ENCODE results near the gene ITSN2. TPM values are rescaled to one million over a fixed set of nuclear protein-coding genes. Genes with fewer than 3 reads are reported as not detected.

The ITSN2 gene
- total RNA-seq, 1 donor from 2014 or later, result 6.4 TPM

- Mint-ChIP-seq H3K4me1 (ENCODE audit: low read depth, unreplicated experiment) (peaks cover 2% of the 10 kb centered on the region), H3K4me3 (ENCODE audit: unreplicated experiment) (no peak overlapping the region), H3K36me3 (ENCODE audit: unreplicated experiment) (no peaks in the 10 kb centered on the region), H3K27ac (ENCODE audit: unreplicated experiment) (no peak overlapping the region), H3K9me3 (ENCODE audit: unreplicated experiment) (no peaks in the 10 kb centered on the region), H3K27me3 (ENCODE audit: unreplicated experiment) (no peaks in the 10 kb centered on the region)
- no peak for DNase-seq
- TF ChIP-seq, protein P1, sequence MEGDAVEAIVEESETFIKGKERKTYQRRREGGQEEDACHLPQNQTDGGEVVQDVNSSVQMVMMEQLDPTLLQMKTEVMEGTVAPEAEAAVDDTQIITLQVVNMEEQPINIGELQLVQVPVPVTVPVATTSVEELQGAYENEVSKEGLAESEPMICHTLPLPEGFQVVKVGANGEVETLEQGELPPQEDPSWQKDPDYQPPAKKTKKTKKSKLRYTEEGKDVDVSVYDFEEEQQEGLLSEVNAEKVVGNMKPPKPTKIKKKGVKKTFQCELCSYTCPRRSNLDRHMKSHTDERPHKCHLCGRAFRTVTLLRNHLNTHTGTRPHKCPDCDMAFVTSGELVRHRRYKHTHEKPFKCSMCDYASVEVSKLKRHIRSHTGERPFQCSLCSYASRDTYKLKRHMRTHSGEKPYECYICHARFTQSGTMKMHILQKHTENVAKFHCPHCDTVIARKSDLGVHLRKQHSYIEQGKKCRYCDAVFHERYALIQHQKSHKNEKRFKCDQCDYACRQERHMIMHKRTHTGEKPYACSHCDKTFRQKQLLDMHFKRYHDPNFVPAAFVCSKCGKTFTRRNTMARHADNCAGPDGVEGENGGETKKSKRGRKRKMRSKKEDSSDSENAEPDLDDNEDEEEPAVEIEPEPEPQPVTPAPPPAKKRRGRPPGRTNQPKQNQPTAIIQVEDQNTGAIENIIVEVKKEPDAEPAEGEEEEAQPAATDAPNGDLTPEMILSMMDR (IDR thresholded peaks at IDR 0.05; ENCODE audit: partially characterized antibody, unreplicated experiment), result no peak
Observed at GRCh38 chr2:24328010-24328409, 32.3 kb downstream of the ITSN2 start.

DNA sequence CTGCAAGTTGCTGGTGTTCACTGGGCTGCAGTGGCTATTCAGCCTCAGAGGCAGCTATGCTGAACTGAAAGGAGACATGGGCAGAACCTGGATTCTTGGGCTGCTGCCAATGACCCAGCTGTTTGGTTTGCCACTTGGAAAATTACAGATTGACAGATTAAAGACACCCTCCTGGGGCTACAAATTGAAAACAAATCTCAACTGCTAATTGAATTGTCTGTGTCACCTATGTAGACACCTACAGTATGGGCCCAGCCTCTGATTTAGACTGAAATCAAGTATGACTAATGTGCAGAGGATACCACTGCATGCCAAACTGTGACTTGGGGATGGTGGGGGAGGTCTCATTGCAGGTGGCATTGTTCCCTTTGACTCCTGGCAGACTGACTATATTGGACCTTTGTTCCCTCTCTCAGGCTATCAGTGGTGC, 42.8 kb downstream of the ITSN2 start:
- Mint-ChIP-seq H3K9me3 (ENCODE audit: unreplicated experiment) (no peaks in the 10 kb centered on the region), H3K27ac (ENCODE audit: unreplicated experiment) (no peak overlapping the region), H3K36me3 (ENCODE audit: unreplicated experiment) (peaks cover 13% of the 10 kb centered on the region), H3K4me1 (ENCODE audit: low read depth, unreplicated experiment) (no peaks in the 10 kb centered on the region), H3K4me3 (ENCODE audit: unreplicated experiment) (no peak overlapping the region), H3K27me3 (ENCODE audit: unreplicated experiment) (peaks cover 2% of the 10 kb centered on the region)
- TF ChIP-seq, protein P1 (IDR thresholded peaks at IDR 0.05; ENCODE audit: partially characterized antibody, unreplicated experiment), result no peak
- DNase-seq, result no peak

- H3K27me3 Mint-ChIP-seq (ENCODE audit: unreplicated experiment), result peaks cover 2% of the 10 kb centered on the region
- peaks cover 13% of the 10 kb centered on the region for H3K36me3 Mint-ChIP-seq (ENCODE audit: unreplicated experiment)
- H3K4me3 Mint-ChIP-seq (ENCODE audit: unreplicated experiment), result no peak overlapping the region
- DNase-seq, result no peak
- no peaks in the 10 kb centered on the region for H3K4me1 Mint-ChIP-seq (ENCODE audit: low read depth, unreplicated experiment)
- no peak overlapping the region for H3K27ac Mint-ChIP-seq (ENCODE audit: unreplicated experiment)
- TF ChIP-seq, protein P1 (IDR thresholded peaks at IDR 0.05; ENCODE audit: partially characterized antibody, unreplicated experiment), result no peak
- no peaks in the 10 kb centered on the region for H3K9me3 Mint-ChIP-seq (ENCODE audit: unreplicated experiment)
Observed at GRCh38 chr2:24315669-24316068, 44.7 kb downstream of the ITSN2 start.

DNA sequence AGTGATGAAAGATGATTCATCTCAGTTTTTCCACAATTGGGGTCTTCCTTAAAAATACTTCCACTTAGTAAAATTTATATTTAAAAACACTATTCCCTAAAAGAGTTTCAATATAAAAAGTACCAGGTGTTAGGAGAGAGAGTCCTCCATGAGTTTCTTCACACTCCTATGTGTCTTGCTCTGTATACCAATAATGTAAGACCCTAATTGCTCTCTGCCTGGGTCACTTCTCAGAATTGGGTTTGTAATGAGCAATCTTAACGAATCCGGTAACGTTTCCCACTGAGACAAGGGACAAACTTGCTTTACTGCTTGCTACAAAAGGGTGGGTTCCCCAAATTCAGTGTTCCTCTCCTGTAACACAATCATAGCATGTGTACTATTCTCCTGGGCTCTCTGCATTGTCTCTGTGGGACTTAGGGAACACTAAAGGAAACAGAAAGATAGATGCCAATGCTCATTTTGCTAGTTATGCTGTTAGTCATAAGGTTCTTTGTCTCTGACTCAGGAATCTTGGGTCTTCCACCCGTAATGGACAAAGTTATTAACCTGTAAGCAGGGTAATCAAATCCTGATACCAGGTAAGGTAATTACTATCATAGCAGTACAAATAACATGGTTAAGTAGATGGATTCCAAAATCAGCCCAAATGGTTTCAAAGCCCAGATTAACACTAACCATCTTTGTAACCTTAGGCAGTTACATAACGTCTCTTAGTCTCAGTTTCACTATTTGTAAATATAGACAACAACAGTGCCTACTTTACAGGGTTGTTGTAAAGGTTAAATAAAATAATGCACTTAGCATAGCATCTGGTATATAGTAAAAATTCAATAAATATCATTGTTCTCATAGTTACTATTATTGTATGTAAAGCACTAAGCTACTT, 46.3 kb downstream of the ITSN2 start:
- no peak overlapping the region for H3K27ac Mint-ChIP-seq (ENCODE audit: unreplicated experiment)
- H3K9me3 Mint-ChIP-seq (ENCODE audit: unreplicated experiment), result no peaks in the 10 kb centered on the region
- no peak for DNase-seq
- peaks cover 5% of the 10 kb centered on the region for H3K36me3 Mint-ChIP-seq (ENCODE audit: unreplicated experiment)
- H3K4me1 Mint-ChIP-seq (ENCODE audit: low read depth, unreplicated experiment), result no peaks in the 10 kb centered on the region
- H3K27me3 Mint-ChIP-seq (ENCODE audit: unreplicated experiment), result peaks cover 2% of the 10 kb centered on the region
- no peak overlapping the region for H3K4me3 Mint-ChIP-seq (ENCODE audit: unreplicated experiment)
- TF ChIP-seq, protein P1 (IDR thresholded peaks at IDR 0.05; ENCODE audit: partially characterized antibody, unreplicated experiment), result no peak

DNA sequence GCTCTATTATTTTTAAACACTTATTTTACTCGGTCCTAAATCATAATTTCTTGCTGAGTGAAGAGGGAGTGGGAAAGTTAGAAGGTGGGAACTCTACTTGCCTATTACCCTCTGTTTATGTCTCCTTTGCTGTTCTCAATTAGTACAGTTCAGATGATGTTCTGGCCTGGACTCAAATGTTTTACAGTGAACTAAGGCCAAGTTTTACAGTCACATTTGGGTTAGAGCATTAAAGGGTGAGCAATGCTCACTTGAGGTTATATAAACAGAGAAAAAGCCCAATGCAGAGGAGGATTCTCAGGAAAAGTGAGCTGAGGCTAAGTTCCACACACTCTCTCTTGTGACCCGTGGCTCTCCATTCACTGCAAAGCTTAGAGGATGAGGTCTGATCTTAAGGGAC, 52.4 kb downstream of the ITSN2 start:
- Mint-ChIP-seq H3K4me1 (ENCODE audit: low read depth, unreplicated experiment) (no peaks in the 10 kb centered on the region), H3K36me3 (ENCODE audit: unreplicated experiment) (no peaks in the 10 kb centered on the region), H3K27me3 (ENCODE audit: unreplicated experiment) (no peaks in the 10 kb centered on the region), H3K27ac (ENCODE audit: unreplicated experiment) (no peak overlapping the region), H3K9me3 (ENCODE audit: unreplicated experiment) (no peaks in the 10 kb centered on the region), H3K4me3 (ENCODE audit: unreplicated experiment) (no peak overlapping the region)
- no peak for DNase-seq
- TF ChIP-seq, protein P1 (IDR thresholded peaks at IDR 0.05; ENCODE audit: partially characterized antibody, unreplicated experiment), result no peak

Data from glutamatergic neuron (in vitro differentiated cells).